PC-9 (cell line): ENCODE measurements around the gene UPK1B. TPM values are rescaled to one million over a fixed set of nuclear protein-coding genes. Genes with fewer than 3 reads are reported as not detected.

Source experiments
- BruUV-seq: library from RNA; stranded (reverse); fragments of 400-500 nt; replicated peaks from 2 replicates; lab custom pipeline; 2021; lab: Mats Ljungman, UMichigan
- CTCF ChIA-PET: fragments of 300-600 bp; sonication (Branson Sonifier 250); formaldehyde crosslinking; loops from one replicate; lab custom pipeline; 2022; ENCODE audit warnings: antibody characterized with exemption; lab: Charles Lee
- POLR2A ChIA-PET: fragments of 300-600 bp; sonication (Branson Sonifier 250); formaldehyde crosslinking; loops from one replicate; lab custom pipeline; 2022; ENCODE audit warnings: antibody characterized with exemption; ENCODE audit not compliant: unreplicated experiment; lab: Charles Lee
- DNase-seq, 2 experiments: peaks; one replicate each; pipeline versions ENCODE4 v3.0.0 to v3.0.0-alpha.2; 2015 to 2022; ENCODE audit warnings: mixed read lengths in 1 of 2
- H2AFZ ChIP-seq: fragments of 200-600 bp; sonication (generic); 2 replicates; pipeline ENCODE4 v1.8.1; 2017; ENCODE audit warnings: antibody characterized with exemption
- H3F3A ChIP-seq: fragments of 200-600 bp; sonication (generic); 2 replicates; pipeline ENCODE4 v1.8.1; 2017; ENCODE audit warnings: antibody characterized with exemption, mild to moderate bottlenecking, low read depth; ENCODE audit not compliant: insufficient read depth
- H3K27ac ChIP-seq: fragments of 200-600 bp; sonication (generic); 2 replicates; pipeline ENCODE4 v1.6.1; 2016; ENCODE audit warnings: mixed run types
- H3K27me3 ChIP-seq: fragments of 200-600 bp; sonication (generic); 2 replicates; pipeline ENCODE4 v1.6.1; 2016; ENCODE audit warnings: low read depth, mixed run types; ENCODE audit not compliant: insufficient read depth
- H3K36me3 ChIP-seq: fragments of 200-600 bp; sonication (generic); 2 replicates; pipeline ENCODE4 v1.6.1; 2016; ENCODE audit warnings: low read depth, mixed run types
- H3K4me1 ChIP-seq: fragments of 200-600 bp; sonication (generic); replicated peaks from 2 replicates; pipeline ENCODE4 v1.6.1; 2016; ENCODE audit warnings: mixed run types; ENCODE audit not compliant: insufficient read depth
- H3K4me2 ChIP-seq: fragments of 200-600 bp; sonication (generic); 2 replicates; pipeline ENCODE4 v1.6.1; 2017; ENCODE audit warnings: mixed run types
- H3K4me3 ChIP-seq: fragments of 200-600 bp; sonication (generic); 2 replicates; pipeline ENCODE4 v1.6.1; 2016; ENCODE audit warnings: mixed run types
- H3K79me2 ChIP-seq: fragments of 200-600 bp; sonication (generic); 2 replicates; pipeline ENCODE4 v1.6.1; 2017; ENCODE audit warnings: low read depth, mixed run types
- H3K9me2 ChIP-seq: fragments of 200-600 bp; sonication (generic); 2 replicates; pipeline ENCODE4 v1.8.1; 2017; ENCODE audit warnings: mild to moderate bottlenecking; ENCODE audit not compliant: insufficient read depth
- H3K9me3 ChIP-seq: fragments of 200-600 bp; sonication (generic); 2 replicates; pipeline ENCODE4 v1.8.1; 2016; ENCODE audit warnings: low read depth; ENCODE audit not compliant: insufficient read depth
- H4K20me1 ChIP-seq: fragments of 200-600 bp; sonication (generic); 2 replicates; pipeline ENCODE4 v1.8.1; 2017; ENCODE audit not compliant: insufficient read depth
- CTCF ChIP-seq: fragments of 200-600 bp; sonication (generic); conservative IDR thresholded peaks from 2 replicates; pipeline ENCODE4 v1.6.1; 2017; ENCODE audit warnings: mixed run types, antibody characterized with exemption, mild to moderate bottlenecking, moderate library complexity
- EZH2 ChIP-seq: fragments of 200-600 bp; sonication (generic); IDR thresholded peaks from 2 replicates; pipeline ENCODE4 v1.8.0; 2017; ENCODE audit warnings: antibody characterized with exemption, low read depth
- intact Hi-C: fragments of 100-400 bp; cut with micrococcal nuclease; formaldehyde crosslinking; loops from one replicate; pipeline ENCODE4 v1.10.0; 2022; ENCODE audit not compliant: unreplicated experiment
- total RNA-seq: library from RNA; stranded (reverse); gene quantifications from 2 replicates; pipeline ENCODE4 v1.2.3, GENCODE V29; 2021

UPK1B gene
- total RNA-seq, 1 experiment from 2014 or later, result not detected

- no peak overlapping the region for H2AFZ ChIP-seq
- no peak for TF ChIP-seq CTCF
- TF ChIP-seq EZH2, result no peak
- H3K79me2 ChIP-seq, result no peaks in the 10 kb centered on the region
- no peaks in the 10 kb centered on the region for H3K27me3 ChIP-seq
- ChIA-PET CTCF (no interaction called here), POLR2A (no interaction called here)
- no peaks in the 10 kb centered on the region; the same call in 1 of the 2 replicates for H3K9me3 ChIP-seq
- BruUV-seq, result no TSS peak
- no peaks in the 10 kb centered on the region for H4K20me1 ChIP-seq
- no peaks in the 10 kb centered on the region for H3K36me3 ChIP-seq
- H3K27ac ChIP-seq, result 0 out of 2 replicates have a peak overlapping the region, but pooled peaks have one; percentile 2
- no peak overlapping the region for H3K4me3 ChIP-seq
- peaks cover 3% of the 10 kb centered on the region for H3F3A ChIP-seq
- intact Hi-C loops, result loop anchor here (10.0 kb wide), 1 partner anchor 236 kb away; no protein-coding TSS in a partner anchor
- no peak overlapping the region for H3K4me2 ChIP-seq
- peaks cover 18% of the 10 kb centered on the region; the same call in 1 of the 2 replicates for H3K4me1 ChIP-seq
- DNase-seq, result peak in 1 of 2 experiments; percentile 56
- H3K9me2 ChIP-seq, result no peaks in the 10 kb centered on the region; the same call in 1 of the 2 replicates
These were observed 24.8 kb upstream of the UPK1B start for GRCh38 chr3:119148493-119149180.

- Histone ChIP-seq H3K79me2 (no peaks in the 10 kb centered on the region), H3K9me3 (no peaks in the 10 kb centered on the region; the same call in 1 of the 2 replicates), H3K4me3 (no peak overlapping the region), H3K4me2 (no peak overlapping the region), H3K27ac (no peak overlapping the region), H3K4me1 (peaks cover 18% of the 10 kb centered on the region; the same call in 1 of the 2 replicates), H2AFZ (no peak overlapping the region; the same call in 1 of the 2 replicates), H3K9me2 (no peaks in the 10 kb centered on the region; the same call in 1 of the 2 replicates), H3K36me3 (no peaks in the 10 kb centered on the region), H3F3A (peaks cover 3% of the 10 kb centered on the region), H4K20me1 (no peaks in the 10 kb centered on the region), H3K27me3 (no peaks in the 10 kb centered on the region)
- no peak for TF ChIP-seq EZH2
- TF ChIP-seq CTCF, result no peak
- POLR2A ChIA-PET, result no interaction called here
- CTCF ChIA-PET, result no interaction called here
- intact Hi-C loops, result loop anchor here (10.0 kb wide), 1 partner anchor 235 kb away; no protein-coding TSS in a partner anchor
- DNase-seq, result no peak
- no TSS peak for BruUV-seq
These were observed 23.9 kb upstream of the UPK1B start for GRCh38 chr3:119149484-119149883.

DNA sequence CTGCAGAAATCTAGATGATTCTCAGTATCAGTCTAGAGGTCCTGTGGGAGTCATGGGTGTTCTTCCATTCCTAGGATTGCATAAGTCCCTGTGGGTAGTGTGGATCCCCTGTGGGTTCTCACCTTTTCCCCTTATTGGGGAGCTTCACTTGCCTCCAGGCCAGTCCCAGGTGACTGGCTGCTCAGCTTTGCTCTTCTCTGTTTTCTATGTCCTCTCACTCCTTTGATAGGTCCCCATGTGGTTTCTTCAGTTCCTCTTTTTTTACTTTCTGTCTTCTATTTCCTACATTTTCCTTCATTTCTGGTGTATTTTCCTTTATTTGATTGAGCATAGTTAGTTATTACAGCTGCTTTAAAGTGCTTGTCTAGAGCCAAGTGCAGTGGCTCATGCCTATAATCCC, 16.5 kb upstream of the UPK1B start:
- Histone ChIP-seq H3K9me2 (no peaks in the 10 kb centered on the region), H4K20me1 (no peaks in the 10 kb centered on the region), H3K27me3 (no peaks in the 10 kb centered on the region), H3K4me1 (peaks cover 27% of the 10 kb centered on the region), H3K79me2 (no peaks in the 10 kb centered on the region), H3K36me3 (no peaks in the 10 kb centered on the region), H3K27ac (no peak overlapping the region), H3F3A (peaks cover 12% of the 10 kb centered on the region; the same call in 1 of the 2 replicates), H3K9me3 (no peaks in the 10 kb centered on the region; the same call in 1 of the 2 replicates), H2AFZ (no peak overlapping the region), H3K4me3 (no peak overlapping the region), H3K4me2 (no peak overlapping the region)
- no TSS peak for BruUV-seq
- ChIA-PET POLR2A (no interaction called here), CTCF (interaction anchor here (0.6 to 0.7 kb wide), 3 partner anchors 15 to 84 kb away, joined by 3 to 7 read pairs (median 3); no protein-coding TSS in a partner anchor)
- no peak for TF ChIP-seq EZH2
- no peak for DNase-seq
- intact Hi-C loops, result loop anchor here (5.0 kb wide), 1 partner anchor 40 kb away; no protein-coding TSS in a partner anchor
